Kidney (tissue), 14 donors: ENCODE data around the gene PTPRM. TPM values are rescaled to one million over a fixed set of nuclear protein-coding genes. Genes with fewer than 3 reads are reported as not detected.

Source experiments
- DNase-seq, 5 donors: peaks; one replicate each; pipeline ENCODE4 v3.0.0-alpha.2; 2013 to 2020
- FAIRE-seq: peaks from 2 replicates; lab custom pipeline; 2012; peaks lifted over from hg19 to GRCh38; lab: Jason Lieb, UNC
- H3K27ac ChIP-seq, 2 donors: one replicate each; pipeline ENCODE4 v1.7.0; 2013; ENCODE audit warnings: low read depth in 2 of 2, low read length in 2 of 2, inconsistent platforms in 1 of 2
- H3K27me3 ChIP-seq: one replicate; pipeline ENCODE4 v1.7.1; 2013; ENCODE audit warnings: low read length, inconsistent platforms; ENCODE audit not compliant: control insufficient read depth, insufficient read depth
- H3K36me3 ChIP-seq, 3 donors: one replicate each; pipeline versions ENCODE4 v1.7.0 to v1.7.1; 2013; ENCODE audit warnings: low read length in 3 of 3, control low read depth in 1 of 3, inconsistent platforms in 1 of 3; ENCODE audit not compliant: insufficient read depth in 3 of 3, control insufficient read depth in 2 of 3
- H3K4me1 ChIP-seq, 3 donors: one replicate each; pipeline versions ENCODE4 v1.7.0 to v1.7.1; 2013; ENCODE audit warnings: low read length in 3 of 3, inconsistent platforms in 1 of 3, low read depth in 1 of 3; ENCODE audit not compliant: control insufficient read depth in 2 of 3, insufficient read depth in 2 of 3
- H3K4me3 ChIP-seq, 3 donors: one replicate each; pipeline versions ENCODE4 v1.7.0 to v1.8.1; 2013; ENCODE audit warnings: low read length in 3 of 3, control low read depth in 1 of 3, inconsistent platforms in 1 of 3
- H3K9ac ChIP-seq, 3 donors: one replicate each; pipeline versions ENCODE4 v1.7.0 to v1.7.1; 2013; ENCODE audit warnings: low read length in 3 of 3, control low read depth in 1 of 3, inconsistent platforms in 1 of 3
- H3K9me3 ChIP-seq, 3 donors: one replicate each; pipeline versions ENCODE4 v1.7.0 to v1.7.1; 2013; ENCODE audit warnings: low read length in 3 of 3, control low read depth in 1 of 3, inconsistent platforms in 1 of 3; ENCODE audit not compliant: control insufficient read depth in 2 of 3, insufficient read depth in 1 of 3
- intact Hi-C: fragments of 100-400 bp; cut with DNase I; formaldehyde crosslinking; loops from one replicate; pipeline ENCODE4 v1.11.1; 2022
- polyA plus RNA-seq: library from polyadenylated mRNA; stranded (reverse); fragments of 350-450 nt; fragmentation: Illumina TruSeq; extraction: RNeasy Lipid Tissue Mini Kit (QIAGEN cat#74804); gene quantifications from one replicate; pipeline ENCODE4 v1.2.3, GENCODE V29; 2014; ENCODE audit warnings: low read depth, low replicate concordance; ENCODE audit not compliant: insufficient read depth
- total RNA-seq: library from RNA; stranded (reverse); fragmentation: NEBNext Ultra II Directional; extraction: Animal tissue kit (Norgen Biotek cat#: 25700); gene quantifications from one replicate; pipeline ENCODE4 v1.2.1, GENCODE V29; 2021
- TF ChIP-seq, protein P1 (sequence below): IDR thresholded peaks from 3 replicates; pipeline ENCODE4 v1.5.1; 2012; ENCODE audit warnings: mild to moderate bottlenecking, moderate library complexity, borderline replicate concordance; ENCODE audit not compliant: insufficient read depth; ENCODE audit errors: extremely low read depth
- donor health status: control.
- donor health status: control.
- donor health status: control.
- donor health status: control.
- donor health status: control.
- donor health status: DM: yes; HTN: yes; CAD: no.
- donor health status: Normal renal cell carcinoma (clear cell type).

The PTPRM gene
- total and polyA plus RNA-seq, 2 donors from 2014 or later = 52.4 to 98.9 TPM

DNA sequence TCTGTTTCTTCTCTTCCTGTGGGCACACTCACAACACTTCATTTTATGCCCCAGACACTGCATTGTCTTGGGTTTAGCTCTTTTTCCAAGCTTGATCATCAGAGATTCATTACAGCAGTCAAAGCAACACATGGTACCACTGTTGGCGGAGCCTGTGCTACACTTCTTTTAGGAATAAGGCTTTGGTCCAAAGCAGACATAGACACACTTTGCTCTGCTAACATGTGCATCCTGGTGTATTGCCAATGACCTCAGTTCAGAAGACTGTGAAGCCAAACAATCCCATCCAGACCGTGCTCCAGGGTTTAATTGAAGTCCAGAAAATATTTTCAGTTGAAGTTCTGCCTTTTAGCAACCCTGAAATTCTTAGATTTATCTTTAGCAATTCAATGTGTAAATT is 687.5 kb downstream of the PTPRM start:
- Histone ChIP-seq H3K4me3 (no peak overlapping the region), H3K9me3 (no peaks in the 10 kb centered on the region), H3K36me3 (peaks cover 0 to 4% (median 0%) of the 10 kb centered on the region in 3 donors), H3K27me3 (no peaks in the 10 kb centered on the region), H3K9ac (no peak overlapping the region), H3K27ac (no peak overlapping the region), H3K4me1 (no peaks in the 10 kb centered on the region)
- intact Hi-C loops = no loop called here
- FAIRE-seq = no peak
- no peak for DNase-seq
- TF ChIP-seq, protein P1, sequence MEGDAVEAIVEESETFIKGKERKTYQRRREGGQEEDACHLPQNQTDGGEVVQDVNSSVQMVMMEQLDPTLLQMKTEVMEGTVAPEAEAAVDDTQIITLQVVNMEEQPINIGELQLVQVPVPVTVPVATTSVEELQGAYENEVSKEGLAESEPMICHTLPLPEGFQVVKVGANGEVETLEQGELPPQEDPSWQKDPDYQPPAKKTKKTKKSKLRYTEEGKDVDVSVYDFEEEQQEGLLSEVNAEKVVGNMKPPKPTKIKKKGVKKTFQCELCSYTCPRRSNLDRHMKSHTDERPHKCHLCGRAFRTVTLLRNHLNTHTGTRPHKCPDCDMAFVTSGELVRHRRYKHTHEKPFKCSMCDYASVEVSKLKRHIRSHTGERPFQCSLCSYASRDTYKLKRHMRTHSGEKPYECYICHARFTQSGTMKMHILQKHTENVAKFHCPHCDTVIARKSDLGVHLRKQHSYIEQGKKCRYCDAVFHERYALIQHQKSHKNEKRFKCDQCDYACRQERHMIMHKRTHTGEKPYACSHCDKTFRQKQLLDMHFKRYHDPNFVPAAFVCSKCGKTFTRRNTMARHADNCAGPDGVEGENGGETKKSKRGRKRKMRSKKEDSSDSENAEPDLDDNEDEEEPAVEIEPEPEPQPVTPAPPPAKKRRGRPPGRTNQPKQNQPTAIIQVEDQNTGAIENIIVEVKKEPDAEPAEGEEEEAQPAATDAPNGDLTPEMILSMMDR = no peak

DNA sequence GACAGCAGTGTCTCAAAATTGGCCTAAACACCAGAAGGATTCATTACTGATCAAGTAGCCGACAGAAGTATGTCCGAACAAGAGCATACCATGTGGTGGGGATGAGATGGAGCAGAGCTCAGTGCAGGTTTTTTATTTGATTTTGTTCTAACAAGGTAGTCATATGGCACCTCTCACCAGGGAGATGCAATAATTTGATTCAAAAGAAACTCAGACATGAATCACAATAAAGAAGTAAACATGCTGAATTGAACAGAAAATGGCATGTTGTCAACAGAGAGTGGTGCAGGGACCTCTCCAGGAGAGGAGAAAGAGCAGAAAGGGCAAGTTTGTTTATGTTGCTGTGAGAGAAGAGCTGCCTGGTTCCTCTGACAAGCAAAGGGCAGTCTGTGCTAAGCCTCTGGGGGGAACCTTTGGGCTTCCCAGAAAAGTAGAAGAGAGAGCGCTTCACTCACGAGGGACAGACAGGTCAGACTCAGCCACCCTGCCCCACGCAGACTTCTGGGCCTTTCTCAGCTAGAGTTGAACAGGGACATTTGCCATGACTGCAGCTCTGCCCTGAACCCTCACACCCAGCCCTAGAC is 690.8 kb downstream of the PTPRM start:
- Histone ChIP-seq H3K9ac (no peak overlapping the region), H3K4me3 (no peak overlapping the region), H3K27me3 (no peaks in the 10 kb centered on the region), H3K9me3 (no peaks in the 10 kb centered on the region), H3K27ac (no peak overlapping the region), H3K36me3 (peaks cover 0 to 4% (median 0%) of the 10 kb centered on the region in 3 donors), H3K4me1 (no peaks in the 10 kb centered on the region)
- FAIRE-seq (no peak), DNase-seq (no peak)
- TF ChIP-seq, protein P1 = no peak
- intact Hi-C loops = no loop called here

DNA sequence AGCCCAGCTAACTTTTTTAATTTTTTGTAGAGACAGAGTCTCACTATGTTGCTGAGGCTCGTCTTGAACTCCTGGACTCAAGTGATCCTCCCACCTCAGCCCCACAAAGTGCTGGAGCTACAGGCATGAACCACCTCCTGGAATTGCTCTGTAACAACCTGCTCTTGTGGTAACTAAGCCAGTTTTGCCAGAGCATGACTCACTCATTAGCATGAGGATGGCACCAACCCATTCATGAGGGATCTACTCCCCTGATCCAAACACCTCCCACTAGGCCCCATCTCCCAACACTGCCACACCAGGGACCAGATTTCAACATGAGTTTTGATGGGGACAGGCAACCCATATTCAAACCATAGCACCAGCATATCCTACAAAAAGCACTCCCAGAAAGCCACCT is 693.2 kb downstream of the PTPRM start:
- intact Hi-C loops = no loop called here
- DNase-seq = no peak
- no peaks in the 10 kb centered on the region for H3K9me3 ChIP-seq
- no peak for FAIRE-seq
- no peaks in the 10 kb centered on the region for H3K4me1 ChIP-seq
- H3K27me3 ChIP-seq = no peaks in the 10 kb centered on the region
- H3K9ac ChIP-seq = no peak overlapping the region
- H3K4me3 ChIP-seq = no peak overlapping the region
- no peak overlapping the region for H3K27ac ChIP-seq
- H3K36me3 ChIP-seq = peaks cover 0 to 4% (median 0%) of the 10 kb centered on the region in 3 donors
- TF ChIP-seq, protein P1 = no peak

DNA sequence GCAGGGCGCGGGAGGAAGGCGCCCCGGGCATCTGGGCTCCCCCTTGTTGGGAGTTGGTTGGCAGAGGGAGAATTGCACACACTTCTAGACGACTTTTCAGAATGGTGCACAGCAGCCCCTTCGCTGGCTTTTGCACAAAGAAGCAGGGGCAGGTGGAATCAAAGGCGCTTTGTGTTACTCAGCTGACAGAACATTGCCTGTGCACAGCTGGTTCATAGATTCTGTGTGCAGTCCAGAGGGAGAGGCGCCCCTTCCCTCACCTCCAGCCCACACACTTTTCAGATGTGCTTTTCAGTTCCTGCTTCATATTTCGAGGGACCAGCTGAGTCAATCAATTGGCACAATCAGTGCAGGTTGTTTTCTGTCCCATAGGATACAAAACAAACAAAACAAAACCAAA is 693.7 kb downstream of the PTPRM start:
- Histone ChIP-seq H3K9me3 (no peaks in the 10 kb centered on the region), H3K36me3 (peaks cover 0 to 7% (median 0%) of the 10 kb centered on the region in 3 donors), H3K9ac (no peak overlapping the region), H3K27me3 (no peaks in the 10 kb centered on the region), H3K27ac (no peak overlapping the region), H3K4me3 (no peak overlapping the region), H3K4me1 (no peaks in the 10 kb centered on the region)
- intact Hi-C loops = no loop called here
- TF ChIP-seq, protein P1 = no peak
- FAIRE-seq (no peak), DNase-seq (peak in 1 of 5 donors; percentile 33)
